ENCODE measurements around the gene MAST2.

GRCh38 chr1:45979074-45979777 lies 175.8 kb downstream of the MAST2 start:
- TF ChIP-seq CTCF (IDR thresholded peaks at IDR 0.05), result no peak
- no peak for TF ChIP-seq POLR2A (IDR thresholded peaks at IDR 0.05; ENCODE audit: low read depth)
- no peak for TF ChIP-seq EP300 (IDR thresholded peaks at IDR 0.05)
- no peak for TF ChIP-seq POLR2AphosphoS5 (IDR thresholded peaks at IDR 0.05)

Measured in esophagus muscularis mucosa (tissue), 4 donors.